HL-60 (cell line): ENCODE results near the gene LARP7.

Source experiments
- DNase-seq, 2 experiments: peaks; one replicate each; pipeline ENCODE4 v3.0.0-alpha.2; 2010 to 2020; ENCODE audit warnings: low read depth in 1 of 2, low spot score in 1 of 2
- H3K27ac ChIP-seq: fragments of 250-450 bp; sonication (Bioruptor Pico); replicated peaks from 2 replicates; pipeline ENCODE4 v1.5.1; 2020; ENCODE audit warnings: mild to moderate bottlenecking, moderate library complexity
- H3K27me3 ChIP-seq: fragments of 250-450 bp; sonication (Bioruptor Pico); 2 replicates; pipeline ENCODE4 v1.5.1; 2021; ENCODE audit warnings: mild to moderate bottlenecking, moderate library complexity; ENCODE audit not compliant: insufficient read depth, poor library complexity, severe bottlenecking
- H3K4me3 ChIP-seq: replicated peaks from 2 replicates; pipeline ENCODE4 v1.5.1; 2011; ENCODE audit warnings: mild to moderate bottlenecking, control low read depth, low read length; ENCODE audit not compliant: insufficient read depth
- GABPA ChIP-seq: IDR thresholded peaks from 2 replicates; pipeline ENCODE4 v1.6.1; 2012; ENCODE audit warnings: low read depth
- POLR2AphosphoS5 ChIP-seq: IDR thresholded peaks from 2 replicates; pipeline ENCODE4 v1.6.1; 2012; ENCODE audit warnings: low read depth
- REST ChIP-seq: IDR thresholded peaks from 2 replicates; pipeline ENCODE4 v1.6.1; 2012; ENCODE audit warnings: low read depth; ENCODE audit not compliant: insufficient replicate concordance
- SPI1 ChIP-seq: IDR thresholded peaks from 2 replicates; pipeline ENCODE4 v1.6.1; 2012; ENCODE audit warnings: low read depth, mild to moderate bottlenecking, borderline replicate concordance
- TF ChIP-seq, protein P1 (sequence below): IDR thresholded peaks from one replicate; pipeline ENCODE4 v1.5.1; 2011; ENCODE audit warnings: low read length, control low read depth, inconsistent platforms; ENCODE audit not compliant: insufficient read depth

Gene LARP7

DNA sequence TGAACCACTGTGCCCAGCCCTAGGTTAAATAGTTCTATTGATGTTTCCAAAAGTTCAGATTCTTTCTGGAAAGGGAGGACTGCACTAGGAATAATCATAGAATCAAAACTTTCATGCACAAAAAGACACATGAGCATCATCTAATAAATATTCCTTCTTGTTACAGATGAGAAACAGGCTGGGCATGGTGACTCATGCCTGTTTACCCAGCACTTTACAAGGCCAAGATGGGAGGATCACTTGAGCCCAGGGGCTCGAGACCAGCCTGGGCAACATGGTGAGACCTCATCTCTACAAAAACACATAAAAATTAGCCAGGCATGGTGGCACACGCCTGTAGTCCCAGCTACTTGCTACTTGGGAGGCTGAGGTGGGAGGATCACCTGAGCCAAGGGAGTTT, 27.7 kb downstream of the LARP7 start:
- no peak for TF ChIP-seq GABPA
- no peak for TF ChIP-seq SPI1
- TF ChIP-seq, protein P1, sequence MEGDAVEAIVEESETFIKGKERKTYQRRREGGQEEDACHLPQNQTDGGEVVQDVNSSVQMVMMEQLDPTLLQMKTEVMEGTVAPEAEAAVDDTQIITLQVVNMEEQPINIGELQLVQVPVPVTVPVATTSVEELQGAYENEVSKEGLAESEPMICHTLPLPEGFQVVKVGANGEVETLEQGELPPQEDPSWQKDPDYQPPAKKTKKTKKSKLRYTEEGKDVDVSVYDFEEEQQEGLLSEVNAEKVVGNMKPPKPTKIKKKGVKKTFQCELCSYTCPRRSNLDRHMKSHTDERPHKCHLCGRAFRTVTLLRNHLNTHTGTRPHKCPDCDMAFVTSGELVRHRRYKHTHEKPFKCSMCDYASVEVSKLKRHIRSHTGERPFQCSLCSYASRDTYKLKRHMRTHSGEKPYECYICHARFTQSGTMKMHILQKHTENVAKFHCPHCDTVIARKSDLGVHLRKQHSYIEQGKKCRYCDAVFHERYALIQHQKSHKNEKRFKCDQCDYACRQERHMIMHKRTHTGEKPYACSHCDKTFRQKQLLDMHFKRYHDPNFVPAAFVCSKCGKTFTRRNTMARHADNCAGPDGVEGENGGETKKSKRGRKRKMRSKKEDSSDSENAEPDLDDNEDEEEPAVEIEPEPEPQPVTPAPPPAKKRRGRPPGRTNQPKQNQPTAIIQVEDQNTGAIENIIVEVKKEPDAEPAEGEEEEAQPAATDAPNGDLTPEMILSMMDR, result no peak
- no peak for TF ChIP-seq REST
- TF ChIP-seq POLR2AphosphoS5, result no peak
- DNase-seq, result no peak
- H3K27me3 ChIP-seq, result no peaks in the 10 kb centered on the region
- no peak overlapping the region for H3K27ac ChIP-seq
- no peak overlapping the region for H3K4me3 ChIP-seq

DNA sequence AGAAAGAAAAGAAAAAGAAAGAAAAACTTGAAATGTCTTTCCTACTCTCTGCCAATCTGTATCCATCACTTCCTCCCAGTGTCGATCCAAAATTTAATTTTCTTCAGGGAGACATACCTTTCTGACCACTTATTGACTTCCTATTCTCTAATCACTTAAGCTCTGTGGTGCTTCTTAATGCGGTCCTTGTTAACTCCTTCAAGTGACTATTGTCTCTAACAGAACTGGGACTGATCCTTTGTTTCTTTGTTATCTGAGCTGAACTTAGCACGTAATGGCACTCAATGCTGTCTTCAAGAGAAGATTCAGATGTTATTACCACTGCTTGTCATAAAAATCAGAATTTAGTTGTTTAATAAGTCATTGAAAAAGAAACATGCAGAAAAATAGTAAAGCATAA, 31.2 kb downstream of the LARP7 start:
- no peaks in the 10 kb centered on the region for H3K27me3 ChIP-seq
- no peak for DNase-seq
- TF ChIP-seq SPI1 (no peak), REST (no peak), GABPA (no peak), POLR2AphosphoS5 (no peak)
- TF ChIP-seq, protein P1, result no peak
- H3K4me3 ChIP-seq, result no peak overlapping the region
- H3K27ac ChIP-seq, result no peak overlapping the region

- TF ChIP-seq POLR2AphosphoS5, result no peak
- no peak for TF ChIP-seq GABPA
- no peak for TF ChIP-seq SPI1
- TF ChIP-seq REST, result no peak
- TF ChIP-seq, protein P1, result no peak
- Histone ChIP-seq H3K4me3 (no peak overlapping the region), H3K27me3 (no peaks in the 10 kb centered on the region), H3K27ac (no peak overlapping the region)
- DNase-seq, result no peak
Observed at GRCh38 chr4:112673076-112673475, 36.1 kb downstream of the LARP7 start.
